Measurements from ENCODE around the gene TNNC2.

DNA sequence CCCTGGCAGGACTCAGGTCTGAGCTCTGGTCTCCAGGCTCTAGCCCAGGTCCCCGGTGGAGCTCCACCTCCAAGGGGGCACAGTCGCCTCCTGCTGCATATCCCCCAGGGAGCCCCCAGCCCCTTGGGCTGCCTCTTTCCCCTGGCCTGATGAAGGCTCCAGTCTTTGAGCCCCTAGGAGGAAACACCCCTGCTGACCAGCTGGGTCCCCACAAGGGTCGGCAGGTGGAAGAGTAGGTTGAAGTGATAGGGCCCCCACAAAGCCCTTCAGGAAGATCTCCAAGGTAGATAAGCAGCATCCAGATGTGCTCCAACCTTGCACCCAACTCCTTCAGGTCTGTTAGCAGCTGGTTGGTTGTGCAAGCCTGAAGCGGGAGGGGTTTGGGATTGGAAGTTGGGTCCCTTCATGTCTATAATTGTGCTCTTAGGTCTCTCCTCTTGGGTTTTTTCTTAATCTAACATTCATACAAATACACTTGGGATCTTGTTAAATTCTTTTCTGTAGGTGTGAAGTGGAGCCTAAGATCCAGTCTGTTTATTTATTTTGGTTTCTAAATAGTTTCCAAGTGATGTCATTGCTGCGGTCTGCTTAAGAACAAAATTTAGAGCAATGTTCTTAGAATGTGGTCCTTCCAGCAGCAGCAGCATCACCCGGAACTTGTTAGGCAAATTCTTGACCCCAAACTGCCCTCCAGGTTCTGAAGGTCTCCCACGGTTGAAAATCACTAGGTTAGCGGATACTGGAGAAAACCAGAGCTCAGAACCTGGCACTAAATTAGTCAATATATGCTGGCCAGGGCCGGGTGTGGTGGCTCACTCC lies 9.5 kb downstream of the TNNC2 start:
- TF ChIP-seq, protein P1, sequence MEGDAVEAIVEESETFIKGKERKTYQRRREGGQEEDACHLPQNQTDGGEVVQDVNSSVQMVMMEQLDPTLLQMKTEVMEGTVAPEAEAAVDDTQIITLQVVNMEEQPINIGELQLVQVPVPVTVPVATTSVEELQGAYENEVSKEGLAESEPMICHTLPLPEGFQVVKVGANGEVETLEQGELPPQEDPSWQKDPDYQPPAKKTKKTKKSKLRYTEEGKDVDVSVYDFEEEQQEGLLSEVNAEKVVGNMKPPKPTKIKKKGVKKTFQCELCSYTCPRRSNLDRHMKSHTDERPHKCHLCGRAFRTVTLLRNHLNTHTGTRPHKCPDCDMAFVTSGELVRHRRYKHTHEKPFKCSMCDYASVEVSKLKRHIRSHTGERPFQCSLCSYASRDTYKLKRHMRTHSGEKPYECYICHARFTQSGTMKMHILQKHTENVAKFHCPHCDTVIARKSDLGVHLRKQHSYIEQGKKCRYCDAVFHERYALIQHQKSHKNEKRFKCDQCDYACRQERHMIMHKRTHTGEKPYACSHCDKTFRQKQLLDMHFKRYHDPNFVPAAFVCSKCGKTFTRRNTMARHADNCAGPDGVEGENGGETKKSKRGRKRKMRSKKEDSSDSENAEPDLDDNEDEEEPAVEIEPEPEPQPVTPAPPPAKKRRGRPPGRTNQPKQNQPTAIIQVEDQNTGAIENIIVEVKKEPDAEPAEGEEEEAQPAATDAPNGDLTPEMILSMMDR (IDR thresholded peaks at IDR 0.05; ENCODE audit: extremely low read depth in 1 of 2, insufficient read depth in 1 of 2, low read depth in 1 of 2, low read length in 2 of 2) = no peak
- peak; percentile 35 for TF ChIP-seq POLR2AphosphoS5 (IDR thresholded peaks at IDR 0.05; ENCODE audit: insufficient read depth, low read depth, low read length)
- no peak for TF ChIP-seq EZH2 (IDR thresholded peaks at IDR 0.05; ENCODE audit: borderline replicate concordance, low read depth, low read length, severe bottlenecking)
- no peak for TF ChIP-seq POLR2A (IDR thresholded peaks at IDR 0.05; ENCODE audit: low read depth, low read length)
- TF ChIP-seq GATA2 (IDR thresholded peaks at IDR 0.05; ENCODE audit: insufficient read depth, insufficient read length, low read depth, low read length) = no peak

Measured in endothelial cell of umbilical vein (primary cell).